HG03520 (cell line): ENCODE data around the gene TAS2R10.

ENCODE experiments used
- ATAC-seq: cut with Tn5 transposase; IDR thresholded peaks from one replicate; pipeline ENCODE4 v1.9.1; 2021; ENCODE audit warnings: mild to moderate bottlenecking, moderate library complexity; ENCODE audit not compliant: unreplicated experiment

Gene TAS2R10

GRCh38 chr12:10783252-10783651 lies 42.9 kb downstream of the TAS2R10 start:
- ATAC-seq: no peak

GRCh38 chr12:10779103-10779502 lies 47.1 kb downstream of the TAS2R10 start:
- ATAC-seq: no peak
